Endothelial cell of umbilical vein (primary cell): ENCODE measurements around the gene FBXW4. TPM values are rescaled to one million over a fixed set of nuclear protein-coding genes. Genes with fewer than 3 reads are reported as not detected.

ENCODE experiments used
- BruUV-seq: library from RNA; stranded (reverse); fragments of 400-500 nt; replicated peaks from 2 replicates; lab custom pipeline; 2021; lab: Mats Ljungman, UMichigan
- CTCF ChIA-PET: fragments of 300-600, 350-600 bp; sonication (Branson Sonifier 250); formaldehyde crosslinking; loops from one replicate; lab custom pipeline; 2021; ENCODE audit warnings: antibody characterized with exemption, inconsistent platforms; lab: Charles Lee
- POLR2A ChIA-PET: fragments of 300-600, 350-600 bp; sonication (Branson Sonifier 250); formaldehyde crosslinking; loops from one replicate; lab custom pipeline; 2021; ENCODE audit warnings: antibody characterized with exemption, inconsistent platforms; lab: Charles Lee
- DNase-seq: peaks from one replicate; pipeline ENCODE4 v3.0.0-alpha.2; 2011; ENCODE audit warnings: low read depth, low spot score
- FAIRE-seq: peaks from 2 replicates; lab custom pipeline; 2011; peaks lifted over from hg19 to GRCh38; lab: Jason Lieb, UNC
- H2AFZ ChIP-seq: 2 replicates; pipeline ENCODE4 v1.6.0; 2012; ENCODE audit warnings: low read depth, low read length, control low read depth, inconsistent platforms
- H3K27ac ChIP-seq: 2 replicates; pipeline ENCODE4 v1.5.1; 2011; ENCODE audit warnings: low read depth, mild to moderate bottlenecking, control low read depth, low read length, moderate library complexity; ENCODE audit not compliant: insufficient read depth
- H3K27me3 ChIP-seq, 2 experiments: 2 replicates each; pipeline versions ENCODE4 v1.6.0 to v1.6.1; 2011; ENCODE audit warnings: low read length in 2 of 2, mixed read lengths in 1 of 2; ENCODE audit not compliant: control insufficient read depth in 2 of 2, insufficient read depth in 2 of 2
- H3K36me3 ChIP-seq, 2 experiments: 2 replicates in 1 of 2; 3 replicates in 1 of 2; pipeline ENCODE4 v1.5.1; 2011; ENCODE audit warnings: low read length in 2 of 2, mild to moderate bottlenecking in 1 of 2, moderate library complexity in 1 of 2; ENCODE audit not compliant: control insufficient read depth in 2 of 2, insufficient read depth in 2 of 2; ENCODE audit errors: extremely low read depth in 1 of 2
- H3K4me1 ChIP-seq: 3 replicates; pipeline ENCODE4 v1.5.1; 2011; ENCODE audit warnings: mild to moderate bottlenecking, low read length; ENCODE audit not compliant: control insufficient read depth, insufficient read depth; ENCODE audit errors: extremely low read depth
- H3K4me2 ChIP-seq: 2 replicates; pipeline ENCODE4 v1.6.1; 2011; ENCODE audit warnings: low read length, control low read depth, mixed read lengths; ENCODE audit not compliant: insufficient read depth
- H3K4me3 ChIP-seq, 3 experiments: fragments of 200-600 bp in 1 of 3; sonication (generic), shearing (Covaris generic) in 1 of 3; replicated peaks in 1 of 3; 2 replicates each; pipeline ENCODE4 v1.5.1; 2011 to 2016; ENCODE audit warnings: control low read depth in 3 of 3, low read length in 3 of 3, mild to moderate bottlenecking in 2 of 3, inconsistent platforms in 1 of 3, low read depth in 1 of 3, moderate library complexity in 1 of 3; ENCODE audit not compliant: insufficient read depth in 1 of 3
- H3K79me2 ChIP-seq: 2 replicates; pipeline ENCODE4 v1.6.0; 2012; ENCODE audit warnings: low read length, inconsistent platforms; ENCODE audit not compliant: control insufficient read depth, insufficient read depth
- H3K9ac ChIP-seq: replicated peaks from 2 replicates; pipeline ENCODE3; 2011; ENCODE audit warnings: low read length, control low read depth; ENCODE audit not compliant: insufficient read depth; ENCODE audit errors: extremely low read depth
- H3K9me1 ChIP-seq: replicated peaks from 3 replicates; pipeline ENCODE4 v1.6.0; 2011; ENCODE audit warnings: mild to moderate bottlenecking, low read length; ENCODE audit not compliant: control insufficient read depth, insufficient read depth; ENCODE audit errors: extremely low read depth
- H3K9me3 ChIP-seq: replicated peaks from 2 replicates; pipeline ENCODE4 v1.5.1; 2012; ENCODE audit warnings: low read length, inconsistent platforms; ENCODE audit not compliant: control insufficient read depth, insufficient read depth
- H4K20me1 ChIP-seq: replicated peaks from 2 replicates; pipeline ENCODE3; 2011; ENCODE audit warnings: mild to moderate bottlenecking, low read length; ENCODE audit not compliant: control insufficient read depth, insufficient read depth; ENCODE audit errors: extremely low read depth
- CTCF ChIP-seq, 2 donors: IDR thresholded peaks; 1 replicate in 1 of 2; 2 replicates in 1 of 2; pipeline ENCODE4 v1.5.1; 2011; ENCODE audit warnings: low read length in 2 of 2, mild to moderate bottlenecking in 2 of 2, moderate library complexity in 2 of 2, control low read depth in 1 of 2, inconsistent platforms in 1 of 2, low read depth in 1 of 2; ENCODE audit not compliant: insufficient read depth in 1 of 2; ENCODE audit errors: extremely low read depth in 1 of 2
- EZH2 ChIP-seq: IDR thresholded peaks from 2 replicates; pipeline ENCODE4 v1.6.1; 2012; ENCODE audit warnings: borderline replicate concordance, low read depth, mild to moderate bottlenecking, moderate library complexity, low read length, inconsistent platforms; ENCODE audit not compliant: severe bottlenecking
- FOS ChIP-seq: IDR thresholded peaks from 2 replicates; pipeline ENCODE4 v1.6.1; 2011; ENCODE audit warnings: mild to moderate bottlenecking, low read length, moderate library complexity, borderline replicate concordance; ENCODE audit not compliant: insufficient read depth
- GATA2 ChIP-seq: IDR thresholded peaks from 2 replicates; pipeline ENCODE4 v1.7.0; 2011; ENCODE audit warnings: low read depth, mild to moderate bottlenecking, moderate library complexity, mixed read lengths, low read length; ENCODE audit not compliant: insufficient read length, insufficient read depth
- JUN ChIP-seq: IDR thresholded peaks from 2 replicates; pipeline ENCODE4 v1.6.1; 2011; ENCODE audit warnings: borderline replicate concordance, low read depth; ENCODE audit not compliant: insufficient read length, insufficient read depth
- MAX ChIP-seq: IDR thresholded peaks from 2 replicates; pipeline ENCODE4 v1.6.1; 2011; ENCODE audit not compliant: insufficient read depth, insufficient read length
- MYC ChIP-seq: IDR thresholded peaks from one replicate; pipeline ENCODE4 v1.6.1; 2011; ENCODE audit warnings: mild to moderate bottlenecking, low read depth, low read length
- POLR2A ChIP-seq: IDR thresholded peaks from 2 replicates; pipeline ENCODE4 v1.6.1; 2012; ENCODE audit warnings: low read depth, mild to moderate bottlenecking, control low read depth, low read length
- POLR2AphosphoS5 ChIP-seq: IDR thresholded peaks from 2 replicates; pipeline ENCODE4 v1.6.1; 2012; ENCODE audit warnings: low read depth, mild to moderate bottlenecking, control low read depth, low read length, moderate library complexity; ENCODE audit not compliant: insufficient read depth
- dilution Hi-C: fragments of 300-500 bp; cut with MboI; formaldehyde crosslinking; loops from one replicate; pipeline ENCODE4 v1.15.0; 2019; ENCODE audit warnings: low sequenced_read_pairs; ENCODE audit not compliant: extremely low pct_ligation_motif_present
- intact Hi-C: fragments of 100-400 bp; cut with micrococcal nuclease; formaldehyde crosslinking; loops from one replicate; pipeline ENCODE4 v1.10.0; 2022
- polyA plus RNA-seq, 4 experiments: library from polyadenylated mRNA; depleted of rRNA in 3 of 4; stranded (reverse) in 3 of 4; unstranded in 1 of 4; fragments of >200 nt; gene quantifications; 2 replicates each; pipeline versions ENCODE4 v1.2.1 to v1.2.3, GENCODE V29; 2011 to 2012; ENCODE audit warnings: missing spikeins in 1 of 4
- total RNA-seq: library from RNA; stranded (reverse); gene quantifications from 2 replicates; pipeline ENCODE4 v1.2.3, GENCODE V29; 2021

FBXW4 gene
- total and polyA plus RNA-seq, 2 donors (not counting 3 experiments of a cell fraction or from before 2014, with no cell fraction given), result 20.8 to 21.1 TPM

- no peaks in the 10 kb centered on the region for H3K4me1 ChIP-seq
- peaks cover 20 to 23% of the 10 kb centered on the region in 2 experiments for H3K27me3 ChIP-seq
- H4K20me1 ChIP-seq, result no peaks in the 10 kb centered on the region
- H3K4me2 ChIP-seq, result no peak overlapping the region
- BruUV-seq, result no TSS peak
- no peak for TF ChIP-seq GATA2
- TF ChIP-seq EZH2, result no peak
- TF ChIP-seq MAX, result no peak
- TF ChIP-seq POLR2AphosphoS5, result no peak
- TF ChIP-seq CTCF (IDR thresholded peaks at IDR 0.05; ENCODE audit: extremely low read depth in 1 of 2, insufficient read depth in 1 of 2, low read depth in 1 of 2, low read length in 2 of 2), result no peak
- no peak for TF ChIP-seq JUN
- TF ChIP-seq FOS, result no peak
- TF ChIP-seq MYC, result no peak
- no peak for TF ChIP-seq POLR2A
- ChIA-PET CTCF (interaction anchor here (0.5 to 1.7 kb wide), 4 partner anchors 96 to 350 kb away, joined by 3 to 7 read pairs (median 4); no protein-coding TSS in a partner anchor), POLR2A (no interaction called here)
- intact Hi-C loops (loop anchor here (1.0 kb wide), 1 partner anchor 45 kb away; no protein-coding TSS in a partner anchor), dilution Hi-C loops (no loop called here)
- no peaks in the 10 kb centered on the region for H3K36me3 ChIP-seq
- FAIRE-seq (no peak), DNase-seq (no peak)
- H2AFZ ChIP-seq, result no peak overlapping the region
- no peak overlapping the region for H3K27ac ChIP-seq
- H3K9ac ChIP-seq, result no peak overlapping the region
- no peaks in the 10 kb centered on the region for H3K79me2 ChIP-seq
- H3K9me3 ChIP-seq, result no peaks in the 10 kb centered on the region
- H3K9me1 ChIP-seq, result no peaks in the 10 kb centered on the region
- H3K4me3 ChIP-seq, result no peak overlapping the region
Measured at GRCh38 chr10:101563497-101564040, 131.4 kb downstream of the FBXW4 start.
